HG03520 (cell line): Measurements from ENCODE around the gene DALRD3.

ENCODE experiments used
- ATAC-seq: cut with Tn5 transposase; IDR thresholded peaks from one replicate; pipeline ENCODE4 v1.9.1; 2021; ENCODE audit warnings: mild to moderate bottlenecking, moderate library complexity; ENCODE audit not compliant: unreplicated experiment

The DALRD3 gene

GRCh38 chr3:48982686-48983085 is 35.7 kb downstream of the DALRD3 start:
- ATAC-seq = no peak

- ATAC-seq = no peak
Measured at GRCh38 chr3:48982016-48982415, 36.4 kb downstream of the DALRD3 start.

GRCh38 chr3:48980295-48980694 is 38.1 kb downstream of the DALRD3 start:
- no peak for ATAC-seq

GRCh38 chr3:48979451-48979850 is 38.9 kb downstream of the DALRD3 start:
- no peak for ATAC-seq

GRCh38 chr3:48974076-48974864 is 44.1 kb downstream of the DALRD3 start:
- no peak for ATAC-seq

- ATAC-seq = no peak
Measured at GRCh38 chr3:48970586-48970985, 47.8 kb downstream of the DALRD3 start.

- ATAC-seq = no peak
Measured at GRCh38 chr3:48966876-48967361, 51.5 kb downstream of the DALRD3 start.

GRCh38 chr3:48966367-48966766 is 52.0 kb downstream of the DALRD3 start:
- ATAC-seq = no peak
